Measurements from ENCODE around the gene TIGD2. TPM values are rescaled to one million over a fixed set of nuclear protein-coding genes. Genes with fewer than 3 reads are reported as not detected.

TIGD2 gene
- total and polyA plus RNA-seq, 2 of the 13 experiments (the other 11 are each of a cell fraction or from before 2014, with no cell fraction given), result 3.1 to 15.5 TPM

GRCh38 chr4:89110986-89111832 is at the start of gene TIGD2 (continued):
- TF ChIP-seq BCL3 (CRISPR knock-in tag; IDR thresholded peaks at IDR 0.05) (peak; percentile 67), SP1 (IDR thresholded peaks at IDR 0.05) (no peak), SP1 (CRISPR knock-in tag; IDR thresholded peaks at IDR 0.05) (peak; percentile 82), ZNF20 (CRISPR knock-in tag; IDR thresholded peaks at IDR 0.05) (no peak), ZC3H13 (CRISPR knock-in tag; IDR thresholded peaks at IDR 0.05) (peak; percentile 93), DRAP1 (CRISPR knock-in tag; IDR thresholded peaks at IDR 0.05) (peak; percentile 20; the same call in 1 of the 2 replicates), ZBTB34 (CRISPR knock-in tag; IDR thresholded peaks at IDR 0.05) (peak; percentile 49; the same call in 1 of the 2 replicates), HOXA5 (CRISPR knock-in tag; IDR thresholded peaks at IDR 0.05) (peak; percentile 75), E2F2 (CRISPR knock-in tag; IDR thresholded peaks at IDR 0.05; ENCODE audit: borderline replicate concordance) (0 out of 2 replicates have a peak, but pooled peaks have one; percentile 10), BCL6 (CRISPR knock-in tag; IDR thresholded peaks at IDR 0.05) (peak; percentile 86), ZXDC (CRISPR knock-in tag; IDR thresholded peaks at IDR 0.05) (0 out of 2 replicates have a peak, but pooled peaks have one; percentile 59), ZNF33A (CRISPR knock-in tag; IDR thresholded peaks at IDR 0.05; ENCODE audit: borderline replicate concordance) (peak; percentile 58; the same call in 1 of the 2 replicates), ZNF205 (CRISPR knock-in tag; IDR thresholded peaks at IDR 0.05) (peak; percentile 63), ATF4 (CRISPR knock-in tag; IDR thresholded peaks at IDR 0.05) (peak in 1 of 2 experiments; percentile 67; a peak in 2 of 4 replicates), IRF2 (CRISPR knock-in tag; IDR thresholded peaks at IDR 0.05) (0 out of 2 replicates have a peak, but pooled peaks have one; percentile 8), CTCF (CRISPR knock-in tag; IDR thresholded peaks at IDR 0.05) (peak; percentile 77), AGO2 (optimal IDR thresholded peaks at IDR 0.05; ENCODE audit: low read depth, low read length) (peak; percentile 72), ZNF616 (CRISPR knock-in tag; IDR thresholded peaks at IDR 0.05; ENCODE audit: low read depth) (peak; percentile 95)

All from HepG2 (cell line).